K562 (cell line): ENCODE results near the gene TRIP12. TPM values are rescaled to one million over a fixed set of nuclear protein-coding genes. Genes with fewer than 3 reads are reported as not detected.
A peak's percentile ranks its signal among the peaks of the same experiment; 100 is the strongest.

Experiments
- CREB5 ChIP-seq: fragments of 250-450 bp; sonication (Bioruptor Pico); IDR thresholded peaks from 2 replicates; pipeline ENCODE4 v1.5.0; 2020; ENCODE audit warnings: mild to moderate bottlenecking
- E2F3 ChIP-seq: fragments of 250-450 bp; sonication (Bioruptor Pico); IDR thresholded peaks from 2 replicates; pipeline ENCODE4 v1.4.0; 2020; ENCODE audit warnings: mild to moderate bottlenecking
- E2F8 ChIP-seq: fragments of 450-650 bp; IDR thresholded peaks from 2 replicates; pipeline ENCODE4 v1.7.1; 2018; ENCODE audit warnings: mild to moderate bottlenecking, low read depth; ENCODE audit not compliant: partially characterized antibody
- ESRRA ChIP-seq: fragments of 450-650 bp; IDR thresholded peaks from 2 replicates; pipeline ENCODE4 v1.6.1; 2014; ENCODE audit warnings: low read depth, mild to moderate bottlenecking, moderate library complexity, borderline replicate concordance
- GABPB1 ChIP-seq: sonication (generic); formaldehyde crosslinking; IDR thresholded peaks from 2 replicates; pipeline ENCODE4 v1.8.0; 2022; ENCODE audit warnings: mild to moderate bottlenecking, missing genetic modification reagents
- KLF13 ChIP-seq: fragments of 450-650 bp; IDR thresholded peaks from 2 replicates; pipeline ENCODE4 v1.6.1; 2016; ENCODE audit warnings: missing genetic modification characterization, low read depth, mild to moderate bottlenecking, missing compliant biosample characterization, moderate library complexity, borderline replicate concordance
- MEIS2 ChIP-seq: fragments of 450-650 bp; IDR thresholded peaks from 2 replicates; pipeline ENCODE4 v1.6.1; 2014; ENCODE audit warnings: mild to moderate bottlenecking; ENCODE audit not compliant: partially characterized antibody
- MITF ChIP-seq: IDR thresholded peaks from 2 replicates; pipeline ENCODE4 v1.6.1; 2014; ENCODE audit warnings: antibody characterized with exemption
- NFIC ChIP-seq: fragments of 450-650 bp; IDR thresholded peaks from 2 replicates; pipeline ENCODE4 v1.6.1; 2017; ENCODE audit warnings: mild to moderate bottlenecking, inconsistent platforms
- POLR2A ChIP-seq: fragments of 450-650 bp; conservative IDR thresholded peaks from 2 replicates; pipeline ENCODE4 v1.6.1; 2016
- RAD21 ChIP-seq, 2 experiments: fragments of 250-450 bp in 1 of 2; fragments of 450-650 bp in 1 of 2; sonication (Bioruptor Pico) in 1 of 2; formaldehyde crosslinking in 1 of 2; IDR thresholded peaks in 1 of 2; conservative IDR thresholded peaks in 1 of 2; 2 replicates each; pipeline versions ENCODE4 v1.4.0 to v1.8.0; 2020 to 2022; ENCODE audit warnings: mild to moderate bottlenecking in 2 of 2, moderate library complexity in 1 of 2
- RB1 ChIP-seq: fragments of 450-650 bp; IDR thresholded peaks from 2 replicates; pipeline ENCODE4 v1.6.1; 2017; ENCODE audit warnings: low read depth, mild to moderate bottlenecking
- RBBP5 ChIP-seq: fragments of 200-600 bp; sonication (generic); IDR thresholded peaks from 2 replicates; pipeline ENCODE4 v1.6.1; 2012; ENCODE audit warnings: borderline replicate concordance, mild to moderate bottlenecking, low read length, control low read depth, inconsistent platforms; ENCODE audit not compliant: insufficient read depth, poor library complexity, severe bottlenecking
- RBM14 ChIP-seq: fragments of 200-400 bp; formaldehyde crosslinking; IDR thresholded peaks from 2 replicates; pipeline ENCODE4 v1.6.1; 2018; ENCODE audit warnings: low read depth, mild to moderate bottlenecking, low read length, moderate library complexity, borderline replicate concordance; ENCODE audit not compliant: insufficient read depth
- RBM17 ChIP-seq: fragments of 200-400 bp; formaldehyde crosslinking; IDR thresholded peaks from 2 replicates; pipeline ENCODE4 v1.6.1; 2017; ENCODE audit warnings: low read depth, mild to moderate bottlenecking, low read length, borderline replicate concordance
- RHOXF2B ChIP-seq: fragments of 250-450 bp; sonication (Bioruptor Pico); conservative IDR thresholded peaks from 2 replicates; pipeline ENCODE4 v1.5.1; 2021
- UBTF ChIP-seq, 2 experiments: IDR thresholded peaks; 2 replicates each; pipeline ENCODE4 v1.6.1; 2012; ENCODE audit warnings: improper control_type of control experiment in 2 of 2, low read depth in 2 of 2, low read length in 2 of 2, borderline replicate concordance in 1 of 2
- ZNF584 ChIP-seq: fragments of 200-800 bp; sonication (Bioruptor generic); IDR thresholded peaks from 2 replicates; pipeline ENCODE4 v1.6.1; 2016; ENCODE audit warnings: low read depth, mild to moderate bottlenecking, missing genetic modification characterization, missing compliant biosample characterization
- polyA plus RNA-seq, 8 experiments: library from polyadenylated mRNA; depleted of rRNA in 4 of 8; stranded (reverse) in 5 of 8; unstranded in 3 of 8; fragments of >200 nt; fragmentation: Nextera tagmentation in 2 of 8; fragmentation: Illumina TruSeq in 1 of 8; extraction: Ambion mirVana in 2 of 8; extraction: Trizol in 1 of 8; gene quantifications; 2 replicates each; pipeline versions ENCODE4 v1.2.1 to v1.2.3, GENCODE V29; 2011 to 2014; ENCODE audit warnings: inconsistent platforms in 1 of 8, missing spikeins in 1 of 8
- total RNA-seq, 7 experiments: library from RNA; depleted of rRNA in 6 of 7; stranded (reverse); fragments of >200 nt in 6 of 7; fragmentation: Illumina TruSeq in 2 of 7; extraction: Trizol in 2 of 7; gene quantifications; 2 replicates each; pipeline versions ENCODE4 v1.2.1 to v1.2.3, GENCODE V29; 2011 to 2021; ENCODE audit warnings: low replicate concordance in 1 of 7

The TRIP12 gene
- total and polyA plus RNA-seq, 9 of the 15 experiments (the other 6 are each of a cell fraction or from before 2014, with no cell fraction given) = 15.2 to 131 (median 80.1) TPM

GRCh38 chr2:229922449-229923386 lies 909 bp upstream of the TRIP12 start, which contains the start of gene FBXO36 (continued):
- TF ChIP-seq UBTF (IDR thresholded peaks at IDR 0.05; ENCODE audit: borderline replicate concordance in 1 of 2, low read depth in 2 of 2, low read length in 2 of 2) = peak; percentile 25 to 43; a peak in 2 of 4 replicates
- TF ChIP-seq NFIC = no peak; the same call in 1 of the 2 replicates
- peak; percentile 79; the same call in 1 of the 2 replicates for TF ChIP-seq GABPB1 (CRISPR knock-in tag)
- no peak for TF ChIP-seq ESRRA
- no peak for TF ChIP-seq RAD21 (CRISPR knock-in tag; conservative IDR thresholded peaks at IDR 0.05 in 1 of 2, IDR thresholded peaks at IDR 0.05 in 1 of 2)
- no peak for TF ChIP-seq MEIS2
- peak; percentile 67 for TF ChIP-seq E2F8
- peak; percentile 31; the same call in 1 of the 2 replicates for TF ChIP-seq RB1
- no peak for TF ChIP-seq KLF13 (tag)
- peak; percentile 71; the same call in 1 of the 2 replicates for TF ChIP-seq E2F3 (CRISPR knock-in tag)
- TF ChIP-seq RBBP5 = peak; percentile 77
- no peak for TF ChIP-seq RHOXF2B
- no peak for TF ChIP-seq CREB5 (CRISPR knock-in tag)
- TF ChIP-seq RBM14 = no peak
- peak; percentile 26; the same call in 1 of the 2 replicates for TF ChIP-seq POLR2A
- no peak for TF ChIP-seq ZNF584 (CRISPR knock-in tag)
- no peak for TF ChIP-seq RBM17
- TF ChIP-seq MITF = no peak
